ENCODE data around the gene MPIG6B.

The MPIG6B gene

DNA sequence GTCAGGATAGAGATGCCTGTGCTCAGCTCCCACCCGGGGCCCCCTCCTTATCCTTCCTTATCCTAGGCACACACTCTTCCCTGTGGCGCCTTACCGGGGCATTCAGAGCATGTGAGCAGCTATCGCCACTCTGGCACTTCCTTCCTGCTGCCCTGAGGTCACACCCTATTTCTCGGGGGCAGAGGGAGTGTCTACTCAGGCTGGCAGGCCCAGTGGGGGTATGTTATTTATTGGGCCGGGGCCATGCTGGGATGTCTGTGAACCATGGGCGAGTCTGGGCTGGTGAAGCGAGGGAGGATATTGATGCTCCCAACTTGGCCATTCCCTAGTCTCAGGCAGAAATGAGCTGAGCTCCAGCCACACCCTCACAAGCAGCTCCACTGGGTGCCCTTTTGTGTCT, 11.9 kb upstream of the MPIG6B start:
- H3K4me3 Mint-ChIP-seq, result no peak overlapping the region
- no peak for DNase-seq
- H3K4me1 Mint-ChIP-seq, result peaks cover 14% of the 10 kb centered on the region
- no peaks in the 10 kb centered on the region for H3K9me3 Mint-ChIP-seq
- peaks cover 7% of the 10 kb centered on the region for H3K27me3 Mint-ChIP-seq
- H3K27ac Mint-ChIP-seq, result peak overlapping the region in 1 of 2 donors; percentile 43
- ATAC-seq, result no peak

GRCh38 chr6:31712296-31712695, 10.9 kb upstream of the MPIG6B start:
- ATAC-seq (peak; percentile 64), DNase-seq (no peak)
- Mint-ChIP-seq H3K27me3 (peaks cover 7% of the 10 kb centered on the region), H3K4me3 (no peak overlapping the region), H3K9me3 (no peaks in the 10 kb centered on the region), H3K4me1 (peaks cover 14% of the 10 kb centered on the region), H3K27ac (no peak overlapping the region)

DNA sequence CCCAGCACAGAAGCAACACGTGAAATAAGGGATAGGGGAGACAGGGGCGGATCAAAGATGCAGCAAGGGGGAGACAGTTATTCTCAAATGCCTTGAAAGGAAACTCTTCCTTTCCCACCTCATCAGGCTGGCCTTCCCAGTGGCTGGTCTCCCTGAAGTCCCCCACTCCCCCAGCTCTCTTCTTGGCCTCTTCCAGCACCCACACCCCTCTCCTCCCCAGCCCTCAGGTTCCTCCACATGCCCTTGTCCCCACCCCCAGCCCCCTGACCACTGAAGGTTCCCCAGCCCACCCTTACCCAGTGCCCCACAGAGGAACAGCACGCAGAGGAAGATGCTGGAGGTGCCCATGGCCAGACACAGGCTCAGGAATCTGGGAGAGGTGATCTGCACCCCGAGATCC, 9.7 kb upstream of the MPIG6B start:
- ATAC-seq (no peak), DNase-seq (no peak)
- Mint-ChIP-seq H3K27ac (no peak overlapping the region), H3K4me3 (no peak overlapping the region), H3K27me3 (peaks cover 7% of the 10 kb centered on the region), H3K4me1 (peaks cover 14% of the 10 kb centered on the region), H3K9me3 (no peaks in the 10 kb centered on the region)

DNA sequence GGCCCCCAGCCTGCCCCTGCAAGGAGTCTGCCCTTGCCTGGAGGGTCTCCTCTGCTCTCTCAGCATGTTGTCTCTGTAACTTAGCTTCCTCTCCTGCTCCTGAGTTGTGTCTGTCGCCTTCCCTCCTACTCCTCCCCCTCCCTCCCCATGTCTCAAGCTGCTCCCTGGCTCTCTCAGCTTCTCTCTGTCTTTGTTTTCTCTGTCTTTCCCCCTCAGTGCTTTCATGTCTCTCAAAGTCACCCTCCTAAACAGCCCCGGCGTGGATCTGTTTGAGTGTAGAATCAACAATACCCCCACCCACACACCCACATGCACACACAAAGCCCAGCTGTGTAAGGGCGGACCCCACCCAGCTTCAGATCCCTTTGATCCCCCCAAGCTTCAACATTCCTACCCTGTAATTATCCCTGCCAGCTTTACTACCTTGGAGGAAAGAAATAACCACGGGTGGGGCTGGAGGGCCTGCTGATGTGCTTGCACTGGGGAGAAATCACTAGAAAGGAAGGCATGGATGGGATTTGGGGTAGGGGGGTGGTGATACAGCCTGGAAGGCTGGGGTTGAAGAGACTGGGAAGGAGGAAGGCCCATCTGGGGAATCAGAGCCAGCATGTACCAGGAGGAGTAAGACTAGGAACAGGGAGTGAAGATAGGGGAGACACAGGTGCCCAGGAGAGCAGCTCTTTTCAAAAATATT, 9.0 kb upstream of the MPIG6B start:
- peak overlapping the region in 1 of 2 donors; percentile 84 for H3K27ac Mint-ChIP-seq
- peaks cover 7% of the 10 kb centered on the region for H3K27me3 Mint-ChIP-seq

GRCh38 chr6:31715022-31715958, 7.9 kb upstream of the MPIG6B start, which contains the start of gene LY6G6D:
Gene LY6G6D (plus strand): TSS chr6:31715348. CDS start chr6:31715356, 8 bp downstream.
- no peak within 1 kb of the TSS for H3K4me3 Mint-ChIP-seq
- DNase-seq (no peak), ATAC-seq (no peak)
- H3K9me3 Mint-ChIP-seq, result no peaks in the 10 kb centered on the region
- H3K27me3 Mint-ChIP-seq, result peaks cover 7% of the 10 kb centered on the region
- peaks cover 14% of the 10 kb centered on the region for H3K4me1 Mint-ChIP-seq
- H3K27ac Mint-ChIP-seq, result peak within 1 kb of the TSS in 1 of 2 donors; percentile 84

More for the DNA sequence above, 9.0 kb upstream of the MPIG6B start:
- ATAC-seq, result no peak
- Mint-ChIP-seq H3K4me3 (no peak overlapping the region), H3K4me1 (peaks cover 14% of the 10 kb centered on the region), H3K9me3 (no peaks in the 10 kb centered on the region)
- DNase-seq, result no peak

DNA sequence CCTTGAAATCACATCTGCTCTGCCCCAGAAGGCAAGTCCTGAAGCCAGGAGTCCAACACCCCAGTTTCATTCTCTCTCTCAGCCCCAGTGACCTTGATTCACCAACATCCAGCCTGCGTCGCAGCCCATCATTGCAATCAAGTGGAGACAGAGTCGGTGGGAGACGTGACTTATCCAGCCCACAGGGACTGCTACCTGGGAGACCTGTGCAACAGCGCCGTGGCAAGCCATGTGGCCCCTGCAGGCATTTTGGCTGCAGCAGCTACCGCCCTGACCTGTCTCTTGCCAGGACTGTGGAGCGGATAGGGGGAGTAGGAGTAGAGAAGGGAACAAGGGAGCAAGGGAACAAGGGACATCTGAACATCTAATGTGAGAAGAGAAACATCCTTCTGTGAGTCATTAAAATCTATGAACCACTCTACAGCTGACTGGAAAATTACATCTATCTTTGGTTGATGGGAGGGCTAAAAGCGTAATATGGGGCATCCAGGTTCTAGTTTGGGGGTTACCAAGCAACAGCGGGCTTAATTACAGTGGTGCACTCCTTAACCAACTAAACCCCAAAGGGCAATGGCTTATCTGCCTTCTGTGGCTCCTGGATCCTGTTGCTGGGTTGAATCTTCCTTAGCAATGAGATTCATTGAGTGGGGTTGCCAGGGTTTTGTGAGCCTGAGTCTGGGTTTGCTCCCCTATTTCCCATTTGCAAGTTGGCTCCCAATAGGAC, 5.5 kb upstream of the MPIG6B start:
- no peak overlapping the region for H3K4me3 Mint-ChIP-seq
- peaks cover under 1% of the 10 kb centered on the region for H3K27me3 Mint-ChIP-seq
- DNase-seq, result no peak
- no peaks in the 10 kb centered on the region for H3K9me3 Mint-ChIP-seq
- H3K4me1 Mint-ChIP-seq, result peaks cover 8% of the 10 kb centered on the region
- no peak for ATAC-seq
- no peak overlapping the region for H3K27ac Mint-ChIP-seq

- H3K9me3 Mint-ChIP-seq, result no peaks in the 10 kb centered on the region
- no peak overlapping the region for H3K27ac Mint-ChIP-seq
- DNase-seq (no peak), ATAC-seq (no peak)
- H3K4me1 Mint-ChIP-seq, result peaks cover 11% of the 10 kb centered on the region
- H3K4me3 Mint-ChIP-seq, result no peak overlapping the region
- H3K27me3 Mint-ChIP-seq, result no peaks in the 10 kb centered on the region
Measured at GRCh38 chr6:31718265-31718664, 4.9 kb upstream of the MPIG6B start.

DNA sequence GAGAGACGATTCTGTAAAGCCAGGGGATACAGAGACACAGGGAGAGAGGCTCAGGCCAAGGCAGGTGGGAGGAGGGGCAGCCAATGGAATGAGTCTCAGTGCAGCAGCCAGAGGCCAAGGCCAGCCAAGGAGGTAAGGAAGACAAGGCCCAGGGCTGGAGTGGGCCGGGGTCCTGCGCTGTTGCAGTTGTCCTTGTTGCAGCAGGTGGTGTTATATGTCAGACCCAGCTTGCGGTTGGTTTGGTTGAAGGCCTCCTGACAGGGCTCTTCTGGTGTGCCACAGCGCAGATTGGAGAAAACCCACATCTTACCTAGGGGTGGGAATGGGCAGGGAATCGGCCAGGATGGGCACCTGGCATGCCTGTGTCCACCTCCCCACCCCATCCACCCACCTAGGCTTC, 4.2 kb upstream of the MPIG6B start:
- no peaks in the 10 kb centered on the region for H3K9me3 Mint-ChIP-seq
- ATAC-seq, result no peak
- H3K27me3 Mint-ChIP-seq, result no peaks in the 10 kb centered on the region
- peaks cover 15% of the 10 kb centered on the region for H3K4me1 Mint-ChIP-seq
- DNase-seq, result no peak
- no peak overlapping the region for H3K27ac Mint-ChIP-seq
- H3K4me3 Mint-ChIP-seq, result no peak overlapping the region

GRCh38 chr6:31720196-31720770, 2.9 kb upstream of the MPIG6B start:
- DNase-seq, result no peak
- no peak overlapping the region for H3K27ac Mint-ChIP-seq
- peaks cover 11% of the 10 kb centered on the region for H3K4me1 Mint-ChIP-seq
- H3K9me3 Mint-ChIP-seq, result no peaks in the 10 kb centered on the region
- H3K4me3 Mint-ChIP-seq, result no peak overlapping the region
- H3K27me3 Mint-ChIP-seq, result no peaks in the 10 kb centered on the region
- no peak for ATAC-seq

DNA sequence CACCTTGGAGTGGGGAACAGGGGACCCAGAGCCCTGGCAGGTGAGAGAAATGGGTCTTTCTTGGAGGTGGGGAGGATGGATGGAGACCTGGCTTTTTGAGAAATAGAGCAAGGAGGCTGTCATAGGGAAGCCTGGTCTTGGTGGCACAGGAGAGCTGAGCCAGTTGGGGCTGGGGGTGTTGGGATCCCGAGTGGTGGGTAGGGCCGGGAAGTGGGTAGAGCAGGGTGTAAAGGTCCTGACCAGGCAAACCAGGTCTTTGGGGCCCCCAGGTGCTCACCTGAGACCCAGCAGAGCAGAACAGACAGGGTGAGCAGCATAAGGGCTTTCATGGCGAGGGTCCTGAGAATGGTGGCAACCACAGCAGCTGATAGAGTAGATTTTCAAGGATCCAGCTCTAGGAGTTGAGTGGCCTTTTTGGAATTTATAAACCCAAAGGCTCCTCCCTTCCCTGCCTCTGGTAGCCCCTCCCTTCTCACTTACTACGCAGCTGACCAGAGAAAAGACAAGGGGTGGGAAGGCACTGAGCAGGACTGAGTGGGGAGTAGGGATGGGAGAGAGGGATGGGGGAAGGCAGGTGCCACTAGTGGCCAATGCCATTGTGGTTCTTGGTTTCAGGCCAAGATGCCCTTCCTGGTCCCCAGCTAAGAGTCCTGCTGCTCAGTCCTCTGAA, 1.7 kb upstream of the MPIG6B start, which contains the start of gene LY6G6C:
LY6G6C (minus strand) TSS at position 396 of the 670 bp plus-strand sequence; CDS start at position 329, 67 bp downstream.
- ATAC-seq (no peak), DNase-seq (no peak)
- H3K9me3 Mint-ChIP-seq, result no peaks in the 10 kb centered on the region
- no peaks in the 10 kb centered on the region for H3K27me3 Mint-ChIP-seq
- peaks cover 21% of the 10 kb centered on the region for H3K4me1 Mint-ChIP-seq
- no peak within 1 kb of the TSS for H3K4me3 Mint-ChIP-seq
- peak within 1 kb of the TSS in 1 of 2 donors; percentile 43 for H3K27ac Mint-ChIP-seq

- no peak for ATAC-seq
Measured at GRCh38 chr6:31722173-31722572, 1.0 kb upstream of the MPIG6B start.

GRCh38 chr6:31723980-31724691, 963 bp downstream of the MPIG6B start:
- H3K27me3 Mint-ChIP-seq, result no peaks in the 10 kb centered on the region
- no peak overlapping the region for H3K27ac Mint-ChIP-seq
- H3K4me1 Mint-ChIP-seq, result peaks cover 47% of the 10 kb centered on the region

More at GRCh38 chr6:31722173-31722572, 1.0 kb upstream of the MPIG6B start:
- Mint-ChIP-seq H3K4me1 (peaks cover 28% of the 10 kb centered on the region), H3K4me3 (no peak overlapping the region), H3K27me3 (no peaks in the 10 kb centered on the region), H3K9me3 (no peaks in the 10 kb centered on the region), H3K27ac (peak overlapping the region in 1 of 2 donors; percentile 43)
- no peak for DNase-seq

DNA sequence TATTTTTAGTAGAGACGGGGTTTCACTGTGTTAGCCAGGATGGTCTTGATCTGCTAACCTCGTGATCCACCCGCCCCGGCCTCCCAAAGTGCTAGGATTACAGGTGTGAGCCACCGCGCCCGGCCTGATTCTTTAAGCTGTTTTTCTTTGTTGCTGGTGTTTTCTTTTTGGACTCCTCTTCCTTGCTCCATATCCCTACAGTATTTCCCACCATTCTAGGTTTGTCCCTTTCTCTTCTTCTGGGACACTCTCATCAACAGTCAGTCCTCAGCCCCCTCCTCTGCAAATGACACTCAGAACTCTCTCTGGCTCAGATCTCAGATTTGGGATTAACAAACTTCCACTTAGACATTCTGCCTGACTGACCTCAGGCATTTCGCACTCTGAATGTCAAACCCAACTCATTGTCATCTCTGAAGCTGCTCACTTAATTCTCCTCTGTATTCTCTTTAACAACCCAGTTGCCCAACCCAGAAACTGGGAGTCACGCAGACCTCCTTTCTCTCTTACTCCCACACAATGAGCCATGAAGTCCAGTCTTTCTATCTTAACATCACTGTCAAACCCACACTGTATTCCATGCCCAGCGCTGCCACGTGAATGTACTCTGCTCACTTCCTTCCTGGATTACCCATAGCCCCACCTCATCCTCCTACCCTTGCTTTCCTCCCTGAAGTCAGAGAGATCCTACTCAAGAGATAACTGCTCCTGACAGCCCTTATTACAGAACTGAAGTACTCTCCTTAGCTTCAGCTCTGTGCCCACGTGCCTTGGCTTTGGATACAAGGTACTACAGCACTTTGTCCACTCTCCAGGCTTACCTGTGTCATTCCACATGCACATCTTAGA, 2.6 kb downstream of the MPIG6B start:
- Mint-ChIP-seq H3K4me3 (no peak overlapping the region), H3K27me3 (no peaks in the 10 kb centered on the region), H3K9me3 (no peaks in the 10 kb centered on the region), H3K27ac (peak overlapping the region in 1 of 2 donors; percentile 6), H3K4me1 (peaks cover 63% of the 10 kb centered on the region)
- no peak for ATAC-seq
- DNase-seq, result no peak

More at GRCh38 chr6:31723980-31724691, 963 bp downstream of the MPIG6B start:
- Mint-ChIP-seq H3K9me3 (no peaks in the 10 kb centered on the region), H3K4me3 (peak overlapping the region in 1 of 2 donors; percentile 30)
- no peak for DNase-seq
- ATAC-seq, result no peak
